HCT116 (cell line): Measurements from ENCODE around the gene SRY. TPM values are rescaled to one million over a fixed set of nuclear protein-coding genes. Genes with fewer than 3 reads are reported as not detected.

Source experiments
- ATAC-seq: fragments of 200-7000 bp; cut with Tn5 transposase; 2 replicates; pipeline ENCODE4 v1.9.1; 2020; ENCODE audit warnings: mild to moderate bottlenecking, moderate library complexity
- BruUV-seq: library from RNA; stranded (reverse); fragments of 400-500 nt; replicated peaks from 2 replicates; lab custom pipeline; 2021; lab: Mats Ljungman, UMichigan
- CTCF ChIA-PET: fragments of 300-600 bp; sonication (Branson Sonifier 250); formaldehyde crosslinking; loops from one replicate; lab custom pipeline; 2021; ENCODE audit warnings: antibody characterized with exemption; lab: Charles Lee
- POLR2A ChIA-PET: fragments of 300-600, 350-600 bp; sonication (Branson Sonifier 250); formaldehyde crosslinking; loops from one replicate; lab custom pipeline; 2021; ENCODE audit warnings: antibody characterized with exemption; lab: Charles Lee
- RAD21 ChIA-PET, 2 experiments: fragments of 300-600 bp; sonication (Branson Sonifier 250); formaldehyde crosslinking; loops; one replicate each; lab custom pipeline; 2023; ENCODE audit warnings: low total read pairs in 2 of 2; ENCODE audit not compliant: uncharacterized antibody in 2 of 2, unreplicated experiment in 2 of 2, low non-redundant PET in 1 of 2; lab: Charles Lee
- DNase-seq: peaks from one replicate; pipeline ENCODE4 v3.0.0-alpha.2; 2010; ENCODE audit warnings: low read depth, low spot score
- H2AFZ ChIP-seq: fragments of 200-600 bp; shearing (Covaris generic), sonication (generic); 2 replicates; pipeline ENCODE4 v1.6.1; 2017; ENCODE audit warnings: low read depth, mixed run types, mixed read lengths, antibody characterized with exemption, low read length; ENCODE audit not compliant: poor library complexity, severe bottlenecking
- H3K27ac ChIP-seq: 2 replicates; pipeline ENCODE4 v1.5.1; 2012; ENCODE audit warnings: low read depth, low read length
- H3K27me3 ChIP-seq: fragments of 200-600 bp; sonication (generic); 2 replicates; pipeline ENCODE4 v1.6.1; 2016; ENCODE audit warnings: mixed run types, low read length, mixed read lengths; ENCODE audit not compliant: insufficient read depth
- H3K36me3 ChIP-seq, 2 experiments: fragments of 200-500 bp in 1 of 2; fragments of 200-600 bp in 1 of 2; sonication (Bioruptor generic) in 1 of 2; sonication (generic) in 1 of 2; 2 replicates each; pipeline versions ENCODE4 v1.5.1 to v1.6.1; 2014 to 2016; ENCODE audit warnings: low read length in 2 of 2, inconsistent platforms in 1 of 2, mixed read lengths in 1 of 2, mixed run types in 1 of 2; ENCODE audit not compliant: insufficient read depth in 2 of 2, control insufficient read depth in 1 of 2
- H3K4me1 ChIP-seq, 2 experiments: fragments of 200-600 bp in 1 of 2; sonication (generic) in 1 of 2; 2 replicates each; pipeline versions ENCODE4 v1.5.1 to v1.6.1; 2012 to 2017; ENCODE audit warnings: low read length in 2 of 2, inconsistent platforms in 1 of 2, mild to moderate bottlenecking in 1 of 2, mixed read lengths in 1 of 2, mixed run types in 1 of 2, moderate library complexity in 1 of 2; ENCODE audit not compliant: insufficient read depth in 2 of 2, control insufficient read depth in 1 of 2
- H3K4me2 ChIP-seq: fragments of 200-600 bp; sonication (generic); 2 replicates; pipeline ENCODE4 v1.6.1; 2017; ENCODE audit warnings: mixed run types, low read length, mixed read lengths
- H3K4me3 ChIP-seq, 2 experiments: fragments of 200-600 bp in 1 of 2; sonication (generic) in 1 of 2; replicated peaks in 1 of 2; 2 replicates each; pipeline ENCODE4 v1.5.1; 2011 to 2016; ENCODE audit warnings: low read length in 2 of 2, control low read depth in 1 of 2, low read depth in 1 of 2, mild to moderate bottlenecking in 1 of 2, mixed read lengths in 1 of 2, mixed run types in 1 of 2
- H3K79me2 ChIP-seq: fragments of 200-600 bp; sonication (generic); 2 replicates; pipeline ENCODE4 v1.6.1; 2017; ENCODE audit warnings: mild to moderate bottlenecking, mixed run types, low read length, moderate library complexity, mixed read lengths; ENCODE audit not compliant: insufficient read depth
- H3K9ac ChIP-seq: fragments of 200-600 bp; sonication (generic); 2 replicates; pipeline ENCODE4 v1.6.1; 2016; ENCODE audit warnings: low read length, mixed read lengths
- H3K9me2 ChIP-seq: fragments of 200-600 bp; sonication (generic), shearing (Covaris generic); 2 replicates; pipeline ENCODE4 v1.6.1; 2017; ENCODE audit warnings: mixed run types, mild to moderate bottlenecking, moderate library complexity; ENCODE audit not compliant: insufficient read depth
- H3K9me3 ChIP-seq, 2 experiments: fragments of 200-500 bp in 1 of 2; fragments of 200-600 bp in 1 of 2; sonication (Bioruptor generic) in 1 of 2; sonication (generic) in 1 of 2; 2 replicates each; pipeline ENCODE4 v1.6.1; 2014 to 2017; ENCODE audit warnings: low read length in 2 of 2, mixed read lengths in 2 of 2, inconsistent platforms in 1 of 2, low read depth in 1 of 2, mild to moderate bottlenecking in 1 of 2, mixed run types in 1 of 2, moderate library complexity in 1 of 2; ENCODE audit not compliant: control insufficient read depth in 1 of 2, insufficient read depth in 1 of 2
- H4K20me1 ChIP-seq: fragments of 200-600 bp; sonication (generic), shearing (Covaris generic); 2 replicates; pipeline ENCODE4 v1.6.1; 2017; ENCODE audit warnings: mixed run types, mild to moderate bottlenecking, moderate library complexity; ENCODE audit not compliant: insufficient read depth
- CBX3 ChIP-seq: IDR thresholded peaks from 2 replicates; pipeline ENCODE4 v1.6.1; 2012; ENCODE audit warnings: low read depth
- CEBPB ChIP-seq: IDR thresholded peaks from 2 replicates; pipeline ENCODE4 v1.6.1; 2012; ENCODE audit warnings: low read depth
- EGR1 ChIP-seq: IDR thresholded peaks from 2 replicates; pipeline ENCODE4 v1.6.1; 2012; ENCODE audit warnings: low read depth
- EZH2 ChIP-seq: fragments of 200-600 bp; sonication (generic); IDR thresholded peaks from 2 replicates; pipeline ENCODE4 v1.6.1; 2017; ENCODE audit warnings: antibody characterized with exemption, mixed run types
- FOSL1 ChIP-seq: IDR thresholded peaks from 2 replicates; pipeline ENCODE4 v1.6.1; 2012; ENCODE audit warnings: low read depth
- JUND ChIP-seq: IDR thresholded peaks from 2 replicates; pipeline ENCODE4 v1.6.1; 2012
- POLR2AphosphoS5 ChIP-seq: IDR thresholded peaks from 2 replicates; pipeline ENCODE4 v1.6.1; 2011; ENCODE audit warnings: mild to moderate bottlenecking, low read depth, low read length, moderate library complexity
- RAD21 ChIP-seq: IDR thresholded peaks from 2 replicates; pipeline ENCODE4 v1.6.1; 2012; ENCODE audit warnings: low read depth, mild to moderate bottlenecking
- SIN3A ChIP-seq: IDR thresholded peaks from 2 replicates; pipeline ENCODE4 v1.6.1; 2012; ENCODE audit warnings: low read depth
- SP1 ChIP-seq: IDR thresholded peaks from 2 replicates; pipeline ENCODE4 v1.6.1; 2012; ENCODE audit warnings: low read depth
- SRF ChIP-seq: IDR thresholded peaks from 2 replicates; pipeline ENCODE4 v1.6.1; 2012; ENCODE audit warnings: low read depth
- TCF7L2 ChIP-seq: IDR thresholded peaks from 2 replicates; pipeline ENCODE4 v1.7.0; 2011; ENCODE audit warnings: borderline replicate concordance, inconsistent platforms; ENCODE audit not compliant: insufficient read depth, insufficient read length; ENCODE audit errors: extremely low read depth
- ZNF274 ChIP-seq: fragments of 200-500 bp; sonication (Bioruptor generic); IDR thresholded peaks from 2 replicates; pipeline ENCODE4 v1.6.1; 2014; ENCODE audit warnings: mild to moderate bottlenecking, low read depth, low read length, inconsistent platforms
- intact Hi-C: fragments of 100-400 bp; cut with micrococcal nuclease; formaldehyde crosslinking; loops from 2 replicates; pipeline ENCODE4 v1.10.0; 2022
- total RNA-seq: library from RNA; stranded (reverse); gene quantifications from one replicate; pipeline ENCODE4 v1.2.1, GENCODE V29; 2021; ENCODE audit not compliant: unreplicated experiment
- TF ChIP-seq, protein P1 (sequence below): IDR thresholded peaks from 2 replicates; pipeline ENCODE4 v1.6.1; 2012
- TF ChIP-seq, protein P2 (sequence below): IDR thresholded peaks from 2 replicates; pipeline ENCODE4 v1.6.1; 2011; ENCODE audit warnings: mild to moderate bottlenecking, low read length, moderate library complexity; ENCODE audit not compliant: insufficient replicate concordance; ENCODE audit errors: extremely low read depth
- TF ChIP-seq, protein P3 (sequence below): IDR thresholded peaks from 2 replicates; pipeline ENCODE4 v1.6.1; 2012; ENCODE audit warnings: low read depth

SRY gene
- total RNA-seq, 1 experiment from 2014 or later = not detected

GRCh38 chrY:2796977-2797523 is 9.6 kb upstream of the SRY start:
- Histone ChIP-seq H3K9me3 (no peaks in the 10 kb centered on the region), H3K79me2 (no peaks in the 10 kb centered on the region), H3K9me2 (no peaks in the 10 kb centered on the region), H3K4me2 (no peak overlapping the region), H3K4me3 (no peak overlapping the region), H4K20me1 (no peaks in the 10 kb centered on the region), H2AFZ (no peak overlapping the region), H3K27me3 (no peaks in the 10 kb centered on the region), H3K9ac (no peak overlapping the region), H3K27ac (no peak overlapping the region), H3K4me1 (no peaks in the 10 kb centered on the region), H3K36me3 (no peaks in the 10 kb centered on the region)
- ChIA-PET POLR2A (no interaction called here), CTCF (no interaction called here), RAD21 (no interaction called here)
- ATAC-seq = no peak
- no peak for DNase-seq
- TF ChIP-seq SP1 = no peak
- no peak for TF ChIP-seq SRF
- TF ChIP-seq CEBPB = no peak
- no peak for TF ChIP-seq POLR2AphosphoS5
- TF ChIP-seq, protein P1, sequence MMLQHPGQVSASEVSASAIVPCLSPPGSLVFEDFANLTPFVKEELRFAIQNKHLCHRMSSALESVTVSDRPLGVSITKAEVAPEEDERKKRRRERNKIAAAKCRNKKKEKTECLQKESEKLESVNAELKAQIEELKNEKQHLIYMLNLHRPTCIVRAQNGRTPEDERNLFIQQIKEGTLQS = no peak
- TF ChIP-seq, protein P2, sequence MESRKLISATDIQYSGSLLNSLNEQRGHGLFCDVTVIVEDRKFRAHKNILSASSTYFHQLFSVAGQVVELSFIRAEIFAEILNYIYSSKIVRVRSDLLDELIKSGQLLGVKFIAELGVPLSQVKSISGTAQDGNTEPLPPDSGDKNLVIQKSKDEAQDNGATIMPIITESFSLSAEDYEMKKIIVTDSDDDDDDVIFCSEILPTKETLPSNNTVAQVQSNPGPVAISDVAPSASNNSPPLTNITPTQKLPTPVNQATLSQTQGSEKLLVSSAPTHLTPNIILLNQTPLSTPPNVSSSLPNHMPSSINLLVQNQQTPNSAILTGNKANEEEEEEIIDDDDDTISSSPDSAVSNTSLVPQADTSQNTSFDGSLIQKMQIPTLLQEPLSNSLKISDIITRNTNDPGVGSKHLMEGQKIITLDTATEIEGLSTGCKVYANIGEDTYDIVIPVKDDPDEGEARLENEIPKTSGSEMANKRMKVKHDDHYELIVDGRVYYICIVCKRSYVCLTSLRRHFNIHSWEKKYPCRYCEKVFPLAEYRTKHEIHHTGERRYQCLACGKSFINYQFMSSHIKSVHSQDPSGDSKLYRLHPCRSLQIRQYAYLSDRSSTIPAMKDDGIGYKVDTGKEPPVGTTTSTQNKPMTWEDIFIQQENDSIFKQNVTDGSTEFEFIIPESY = no peak
- TF ChIP-seq CBX3 = no peak
- no peak for TF ChIP-seq SIN3A
- TF ChIP-seq FOSL1 = no peak
- TF ChIP-seq EGR1 = no peak
- TF ChIP-seq ZNF274 = no peak
- TF ChIP-seq, protein P3, sequence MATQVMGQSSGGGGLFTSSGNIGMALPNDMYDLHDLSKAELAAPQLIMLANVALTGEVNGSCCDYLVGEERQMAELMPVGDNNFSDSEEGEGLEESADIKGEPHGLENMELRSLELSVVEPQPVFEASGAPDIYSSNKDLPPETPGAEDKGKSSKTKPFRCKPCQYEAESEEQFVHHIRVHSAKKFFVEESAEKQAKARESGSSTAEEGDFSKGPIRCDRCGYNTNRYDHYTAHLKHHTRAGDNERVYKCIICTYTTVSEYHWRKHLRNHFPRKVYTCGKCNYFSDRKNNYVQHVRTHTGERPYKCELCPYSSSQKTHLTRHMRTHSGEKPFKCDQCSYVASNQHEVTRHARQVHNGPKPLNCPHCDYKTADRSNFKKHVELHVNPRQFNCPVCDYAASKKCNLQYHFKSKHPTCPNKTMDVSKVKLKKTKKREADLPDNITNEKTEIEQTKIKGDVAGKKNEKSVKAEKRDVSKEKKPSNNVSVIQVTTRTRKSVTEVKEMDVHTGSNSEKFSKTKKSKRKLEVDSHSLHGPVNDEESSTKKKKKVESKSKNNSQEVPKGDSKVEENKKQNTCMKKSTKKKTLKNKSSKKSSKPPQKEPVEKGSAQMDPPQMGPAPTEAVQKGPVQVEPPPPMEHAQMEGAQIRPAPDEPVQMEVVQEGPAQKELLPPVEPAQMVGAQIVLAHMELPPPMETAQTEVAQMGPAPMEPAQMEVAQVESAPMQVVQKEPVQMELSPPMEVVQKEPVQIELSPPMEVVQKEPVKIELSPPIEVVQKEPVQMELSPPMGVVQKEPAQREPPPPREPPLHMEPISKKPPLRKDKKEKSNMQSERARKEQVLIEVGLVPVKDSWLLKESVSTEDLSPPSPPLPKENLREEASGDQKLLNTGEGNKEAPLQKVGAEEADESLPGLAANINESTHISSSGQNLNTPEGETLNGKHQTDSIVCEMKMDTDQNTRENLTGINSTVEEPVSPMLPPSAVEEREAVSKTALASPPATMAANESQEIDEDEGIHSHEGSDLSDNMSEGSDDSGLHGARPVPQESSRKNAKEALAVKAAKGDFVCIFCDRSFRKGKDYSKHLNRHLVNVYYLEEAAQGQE = no peak
- no peak for TF ChIP-seq JUND
- TF ChIP-seq EZH2 = no peak
- TF ChIP-seq RAD21 = no peak
- no peak for TF ChIP-seq TCF7L2
- no TSS peak for BruUV-seq
- intact Hi-C loops = no loop called here
